Hepatocyte (in vitro differentiated cells): Measurements from ENCODE around the gene NAV1. TPM values are rescaled to one million over a fixed set of nuclear protein-coding genes. Genes with fewer than 3 reads are reported as not detected.

Experiments used
- DNase-seq: peaks from one replicate; pipeline ENCODE4 v3.0.0-alpha.2; 2016; ENCODE audit warnings: low spot score
- H2AFZ ChIP-seq: fragments of 200-600 bp; sonication (generic); 2 replicates; pipeline ENCODE4 v1.6.0; 2016; ENCODE audit warnings: antibody characterized with exemption, mild to moderate bottlenecking
- H3K27ac ChIP-seq: fragments of 200-600 bp; sonication (generic); 2 replicates; pipeline ENCODE4 v1.5.1; 2016; ENCODE audit warnings: mild to moderate bottlenecking
- H3K27me3 ChIP-seq: fragments of 200-600 bp; sonication (generic); 2 replicates; pipeline ENCODE4 v1.6.1; 2016
- H3K36me3 ChIP-seq: fragments of 200-600 bp; sonication (generic); replicated peaks from 2 replicates; pipeline ENCODE4 v1.5.1; 2016; ENCODE audit warnings: low read depth; ENCODE audit not compliant: insufficient read depth
- H3K4me1 ChIP-seq: fragments of 200-600 bp; sonication (generic); 2 replicates; pipeline ENCODE4 v1.5.1; 2016; ENCODE audit warnings: mild to moderate bottlenecking, moderate library complexity; ENCODE audit not compliant: insufficient read depth
- H3K4me2 ChIP-seq: fragments of 200-600 bp; sonication (generic); 2 replicates; pipeline ENCODE4 v1.6.0; 2016
- H3K4me3 ChIP-seq: fragments of 200-600 bp; sonication (generic); 2 replicates; pipeline ENCODE4 v1.5.1; 2016; ENCODE audit warnings: mild to moderate bottlenecking
- H3K79me2 ChIP-seq: fragments of 200-600 bp; sonication (generic); 2 replicates; pipeline ENCODE4 v1.6.0; 2017; ENCODE audit warnings: mild to moderate bottlenecking
- H3K9me2 ChIP-seq: fragments of 200-600 bp; sonication (generic); replicated peaks from 2 replicates; pipeline ENCODE4 v1.6.0; 2017; ENCODE audit warnings: mild to moderate bottlenecking; ENCODE audit not compliant: insufficient read depth
- H3K9me3 ChIP-seq: fragments of 200-600 bp; sonication (generic); 2 replicates; pipeline ENCODE4 v1.5.1; 2016; ENCODE audit warnings: low read depth, mild to moderate bottlenecking
- H4K20me1 ChIP-seq: fragments of 200-600 bp; sonication (generic); 2 replicates; pipeline ENCODE4 v1.6.0; 2016; ENCODE audit warnings: mild to moderate bottlenecking; ENCODE audit not compliant: insufficient read depth, poor library complexity, severe bottlenecking
- EZH2 ChIP-seq: fragments of 200-600 bp; sonication (generic); IDR thresholded peaks from 2 replicates; pipeline ENCODE4 v1.6.1; 2016; ENCODE audit warnings: antibody characterized with exemption, mild to moderate bottlenecking, borderline replicate concordance
- EZH2phosphoT487 ChIP-seq: fragments of 200-600 bp; sonication (generic); IDR thresholded peaks from one replicate; pipeline ENCODE4 v1.6.1; 2018; ENCODE audit warnings: antibody characterized with exemption, mild to moderate bottlenecking, low read depth, moderate library complexity; ENCODE audit not compliant: unreplicated experiment, severe bottlenecking
- WGBS: methylation state at CpG from one replicate; pipeline ENCODE4 v1.1.6; 2016; ENCODE audit warnings: low lambda C conversion rate; ENCODE audit errors: missing lambda C conversion rate; 5-methylcytosine and 5-hydroxymethylcytosine counted together
- polyA plus RNA-seq: library from polyadenylated mRNA; unstranded; fragments of >200 nt; fragmentation: Nextera tagmentation; extraction: Ambion mirVana; gene quantifications from 2 replicates; pipeline ENCODE4 v1.2.1, GENCODE V29; 2016
- total RNA-seq: library from RNA; depleted of rRNA; stranded (reverse); fragments of >200 nt; gene quantifications from 2 replicates; pipeline ENCODE4 v1.2.3, GENCODE V29; 2014
- TF ChIP-seq, protein P1 (sequence below): fragments of 200-600 bp; sonication (generic); IDR thresholded peaks from 2 replicates; pipeline ENCODE4 v1.5.1; 2016; ENCODE audit warnings: antibody characterized with exemption, mild to moderate bottlenecking; ENCODE audit not compliant: poor library complexity

Gene NAV1
- total and polyA plus RNA-seq, 2 experiments from 2014 or later: 15.2 to 18.3 TPM

DNA sequence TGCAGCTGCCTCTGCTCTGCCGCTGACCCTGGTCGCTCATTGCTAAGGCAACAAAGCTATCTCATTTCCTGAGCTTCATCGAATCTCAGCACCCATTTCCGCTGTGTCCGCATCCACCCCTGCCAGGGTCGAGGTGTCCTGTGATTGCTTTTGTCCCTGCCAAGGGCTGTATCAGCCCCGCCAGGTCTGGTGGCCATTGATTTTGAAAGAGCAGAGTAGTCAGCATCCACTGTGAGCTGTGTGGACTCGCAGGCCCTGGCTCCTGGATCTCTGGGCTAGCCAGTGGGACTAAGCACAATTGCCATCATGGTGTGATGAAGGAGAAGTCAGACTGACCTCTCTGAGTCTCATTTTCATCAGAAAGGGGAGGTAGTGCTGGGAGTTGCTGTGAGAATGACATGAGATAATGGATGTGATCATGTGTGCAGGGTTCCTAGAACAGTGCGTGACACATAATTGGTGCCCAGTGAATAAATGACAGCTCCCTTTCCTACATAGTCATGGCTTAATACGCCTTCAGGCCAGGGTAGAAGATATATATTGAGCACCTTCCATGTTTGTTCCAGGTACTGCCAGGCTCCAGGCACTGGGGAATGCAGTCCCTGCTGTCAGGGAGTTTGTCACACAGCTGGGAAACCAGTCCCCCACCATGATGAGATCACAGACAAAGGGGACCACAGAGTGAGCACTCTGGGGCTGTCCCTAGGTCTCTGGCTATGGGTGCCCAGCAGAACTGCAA is 32.1 kb downstream of the NAV1 start:
- TF ChIP-seq EZH2phosphoT487: no peak
- TF ChIP-seq, protein P1, sequence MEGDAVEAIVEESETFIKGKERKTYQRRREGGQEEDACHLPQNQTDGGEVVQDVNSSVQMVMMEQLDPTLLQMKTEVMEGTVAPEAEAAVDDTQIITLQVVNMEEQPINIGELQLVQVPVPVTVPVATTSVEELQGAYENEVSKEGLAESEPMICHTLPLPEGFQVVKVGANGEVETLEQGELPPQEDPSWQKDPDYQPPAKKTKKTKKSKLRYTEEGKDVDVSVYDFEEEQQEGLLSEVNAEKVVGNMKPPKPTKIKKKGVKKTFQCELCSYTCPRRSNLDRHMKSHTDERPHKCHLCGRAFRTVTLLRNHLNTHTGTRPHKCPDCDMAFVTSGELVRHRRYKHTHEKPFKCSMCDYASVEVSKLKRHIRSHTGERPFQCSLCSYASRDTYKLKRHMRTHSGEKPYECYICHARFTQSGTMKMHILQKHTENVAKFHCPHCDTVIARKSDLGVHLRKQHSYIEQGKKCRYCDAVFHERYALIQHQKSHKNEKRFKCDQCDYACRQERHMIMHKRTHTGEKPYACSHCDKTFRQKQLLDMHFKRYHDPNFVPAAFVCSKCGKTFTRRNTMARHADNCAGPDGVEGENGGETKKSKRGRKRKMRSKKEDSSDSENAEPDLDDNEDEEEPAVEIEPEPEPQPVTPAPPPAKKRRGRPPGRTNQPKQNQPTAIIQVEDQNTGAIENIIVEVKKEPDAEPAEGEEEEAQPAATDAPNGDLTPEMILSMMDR: no peak
- TF ChIP-seq EZH2: no peak
- Histone ChIP-seq H2AFZ (no peak overlapping the region), H3K9me3 (no peaks in the 10 kb centered on the region), H3K4me2 (no peak overlapping the region), H3K9me2 (no peaks in the 10 kb centered on the region), H3K4me3 (no peak overlapping the region), H3K27me3 (no peaks in the 10 kb centered on the region), H3K4me1 (no peaks in the 10 kb centered on the region), H3K27ac (no peak overlapping the region), H3K79me2 (no peaks in the 10 kb centered on the region), H3K36me3 (no peaks in the 10 kb centered on the region), H4K20me1 (no peaks in the 10 kb centered on the region)
- 85% methylated on average over 10 of the region's 10 CpGs for WGBS
- no peak for DNase-seq

DNA sequence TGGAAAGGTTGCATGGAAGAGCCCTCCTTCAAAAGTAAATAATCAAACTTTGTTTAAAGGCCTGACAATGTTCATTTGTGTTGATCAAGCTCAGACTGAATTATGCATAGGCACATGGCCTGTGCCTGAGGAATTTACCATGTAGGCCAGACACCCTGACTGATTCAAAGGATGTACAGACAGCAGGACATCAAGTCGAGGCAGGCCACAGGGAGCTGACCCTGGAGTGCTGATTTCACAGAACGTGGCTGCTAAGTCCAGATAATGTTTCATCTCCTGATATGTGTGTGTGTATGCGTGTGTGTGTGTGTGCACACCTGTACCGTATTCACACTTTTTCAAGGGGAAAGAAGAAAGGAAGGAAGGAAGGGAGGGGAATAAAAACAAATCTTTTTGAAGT is 34.1 kb downstream of the NAV1 start:
- H3K79me2 ChIP-seq: no peaks in the 10 kb centered on the region
- WGBS: 83% methylated on average over 4 of the region's 4 CpGs

DNA sequence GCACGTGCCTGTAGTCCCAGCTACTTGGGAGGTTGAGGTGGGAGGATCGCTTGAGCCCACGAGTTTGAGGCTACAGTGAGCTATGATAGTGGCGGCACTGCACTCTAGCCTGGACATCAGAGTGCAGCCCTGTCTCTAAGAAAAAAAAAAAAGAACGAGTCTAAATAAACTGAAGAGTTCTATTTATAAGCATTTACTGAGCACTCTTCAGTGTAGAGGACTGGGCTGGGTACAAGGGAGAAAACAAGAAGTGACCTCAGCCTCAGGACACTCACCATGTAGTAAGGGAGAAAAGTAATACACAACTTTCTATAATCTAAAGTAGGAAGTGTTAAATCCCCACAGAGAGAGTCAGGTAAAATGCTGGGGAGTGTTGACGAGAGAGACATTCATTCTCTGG is 35.0 kb downstream of the NAV1 start:
- Histone ChIP-seq H2AFZ (no peak overlapping the region), H3K9me3 (no peaks in the 10 kb centered on the region), H3K27me3 (no peaks in the 10 kb centered on the region), H3K79me2 (no peaks in the 10 kb centered on the region), H3K9me2 (no peaks in the 10 kb centered on the region), H4K20me1 (no peaks in the 10 kb centered on the region), H3K36me3 (no peaks in the 10 kb centered on the region), H3K4me3 (no peak overlapping the region), H3K4me2 (no peak overlapping the region), H3K4me1 (no peaks in the 10 kb centered on the region), H3K27ac (no peak overlapping the region)
- TF ChIP-seq EZH2 (no peak), EZH2phosphoT487 (no peak)
- TF ChIP-seq, protein P1: no peak
- 86% methylated on average over 6 of the region's 6 CpGs for WGBS
- no peak for DNase-seq

More for the DNA sequence above, 34.1 kb downstream of the NAV1 start:
- Histone ChIP-seq H3K27ac (no peak overlapping the region), H3K4me2 (no peak overlapping the region), H3K9me3 (no peaks in the 10 kb centered on the region), H2AFZ (no peak overlapping the region), H3K9me2 (no peaks in the 10 kb centered on the region), H4K20me1 (no peaks in the 10 kb centered on the region), H3K27me3 (no peaks in the 10 kb centered on the region), H3K4me1 (no peaks in the 10 kb centered on the region), H3K36me3 (no peaks in the 10 kb centered on the region), H3K4me3 (no peak overlapping the region)
- no peak for DNase-seq
- TF ChIP-seq EZH2 (no peak), EZH2phosphoT487 (no peak)
- TF ChIP-seq, protein P1: no peak
